Ishikawa (cell line): ENCODE results near the gene CRAMP1.

Experiments used
- CEBPB ChIP-seq: IDR thresholded peaks from 2 replicates; pipeline ENCODE4 v1.6.1; 2012
- CREB1 ChIP-seq: IDR thresholded peaks from 2 replicates; pipeline ENCODE4 v1.6.1; 2012; ENCODE audit warnings: low read depth
- EGR1 ChIP-seq: IDR thresholded peaks from 2 replicates; pipeline ENCODE4 v1.6.1; 2012
- EP300 ChIP-seq: IDR thresholded peaks from 2 replicates; pipeline ENCODE4 v1.6.1; 2012; ENCODE audit warnings: borderline replicate concordance
- FOXM1 ChIP-seq: IDR thresholded peaks from 2 replicates; pipeline ENCODE4 v1.6.1; 2012; ENCODE audit warnings: low read depth, borderline replicate concordance
- NFIC ChIP-seq: IDR thresholded peaks from 2 replicates; pipeline ENCODE4 v1.6.1; 2012
- RAD21 ChIP-seq: IDR thresholded peaks from 2 replicates; pipeline ENCODE4 v1.6.1; 2012; ENCODE audit warnings: low read depth
- TAF1 ChIP-seq: IDR thresholded peaks from 2 replicates; pipeline ENCODE4 v1.6.1; 2012; ENCODE audit warnings: low read depth, mild to moderate bottlenecking
- TCF12 ChIP-seq: IDR thresholded peaks from 2 replicates; pipeline ENCODE4 v1.6.1; 2012; ENCODE audit warnings: low read depth
- TEAD4 ChIP-seq: IDR thresholded peaks from 2 replicates; pipeline ENCODE4 v1.6.1; 2012
- YY1 ChIP-seq: IDR thresholded peaks from 2 replicates; pipeline ENCODE4 v1.6.1; 2012; ENCODE audit warnings: low read depth
- ZBTB7A ChIP-seq: IDR thresholded peaks from 2 replicates; pipeline ENCODE4 v1.6.1; 2012; ENCODE audit warnings: low read depth
- TF ChIP-seq, protein P1 (sequence below): IDR thresholded peaks from 2 replicates; pipeline ENCODE4 v1.6.1; 2012
- TF ChIP-seq, protein P2 (sequence below): IDR thresholded peaks from 2 replicates; pipeline ENCODE4 v1.6.1; 2012; ENCODE audit warnings: low read depth, mild to moderate bottlenecking
- TF ChIP-seq, protein P3 (sequence below): IDR thresholded peaks from 2 replicates; pipeline ENCODE4 v1.6.1; 2012

The CRAMP1 gene

GRCh38 chr16:1706386-1707192, 94.4 kb downstream of the CRAMP1 start:
- TF ChIP-seq EGR1 (no peak), ZBTB7A (peak; percentile 40; the same call in 1 of the 2 replicates), TAF1 (no peak), YY1 (no peak), CEBPB (no peak), TEAD4 (no peak), FOXM1 (no peak)
- TF ChIP-seq, protein P1, sequence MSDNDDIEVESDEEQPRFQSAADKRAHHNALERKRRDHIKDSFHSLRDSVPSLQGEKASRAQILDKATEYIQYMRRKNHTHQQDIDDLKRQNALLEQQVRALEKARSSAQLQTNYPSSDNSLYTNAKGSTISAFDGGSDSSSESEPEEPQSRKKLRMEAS = peak; percentile 88
- TF ChIP-seq, protein P2, sequence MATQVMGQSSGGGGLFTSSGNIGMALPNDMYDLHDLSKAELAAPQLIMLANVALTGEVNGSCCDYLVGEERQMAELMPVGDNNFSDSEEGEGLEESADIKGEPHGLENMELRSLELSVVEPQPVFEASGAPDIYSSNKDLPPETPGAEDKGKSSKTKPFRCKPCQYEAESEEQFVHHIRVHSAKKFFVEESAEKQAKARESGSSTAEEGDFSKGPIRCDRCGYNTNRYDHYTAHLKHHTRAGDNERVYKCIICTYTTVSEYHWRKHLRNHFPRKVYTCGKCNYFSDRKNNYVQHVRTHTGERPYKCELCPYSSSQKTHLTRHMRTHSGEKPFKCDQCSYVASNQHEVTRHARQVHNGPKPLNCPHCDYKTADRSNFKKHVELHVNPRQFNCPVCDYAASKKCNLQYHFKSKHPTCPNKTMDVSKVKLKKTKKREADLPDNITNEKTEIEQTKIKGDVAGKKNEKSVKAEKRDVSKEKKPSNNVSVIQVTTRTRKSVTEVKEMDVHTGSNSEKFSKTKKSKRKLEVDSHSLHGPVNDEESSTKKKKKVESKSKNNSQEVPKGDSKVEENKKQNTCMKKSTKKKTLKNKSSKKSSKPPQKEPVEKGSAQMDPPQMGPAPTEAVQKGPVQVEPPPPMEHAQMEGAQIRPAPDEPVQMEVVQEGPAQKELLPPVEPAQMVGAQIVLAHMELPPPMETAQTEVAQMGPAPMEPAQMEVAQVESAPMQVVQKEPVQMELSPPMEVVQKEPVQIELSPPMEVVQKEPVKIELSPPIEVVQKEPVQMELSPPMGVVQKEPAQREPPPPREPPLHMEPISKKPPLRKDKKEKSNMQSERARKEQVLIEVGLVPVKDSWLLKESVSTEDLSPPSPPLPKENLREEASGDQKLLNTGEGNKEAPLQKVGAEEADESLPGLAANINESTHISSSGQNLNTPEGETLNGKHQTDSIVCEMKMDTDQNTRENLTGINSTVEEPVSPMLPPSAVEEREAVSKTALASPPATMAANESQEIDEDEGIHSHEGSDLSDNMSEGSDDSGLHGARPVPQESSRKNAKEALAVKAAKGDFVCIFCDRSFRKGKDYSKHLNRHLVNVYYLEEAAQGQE = no peak
- TF ChIP-seq, protein P3, sequence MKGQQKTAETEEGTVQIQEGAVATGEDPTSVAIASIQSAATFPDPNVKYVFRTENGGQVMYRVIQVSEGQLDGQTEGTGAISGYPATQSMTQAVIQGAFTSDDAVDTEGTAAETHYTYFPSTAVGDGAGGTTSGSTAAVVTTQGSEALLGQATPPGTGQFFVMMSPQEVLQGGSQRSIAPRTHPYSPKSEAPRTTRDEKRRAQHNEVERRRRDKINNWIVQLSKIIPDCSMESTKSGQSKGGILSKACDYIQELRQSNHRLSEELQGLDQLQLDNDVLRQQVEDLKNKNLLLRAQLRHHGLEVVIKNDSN = 0 out of 2 replicates have a peak, but pooled peaks have one; percentile 3

DNA sequence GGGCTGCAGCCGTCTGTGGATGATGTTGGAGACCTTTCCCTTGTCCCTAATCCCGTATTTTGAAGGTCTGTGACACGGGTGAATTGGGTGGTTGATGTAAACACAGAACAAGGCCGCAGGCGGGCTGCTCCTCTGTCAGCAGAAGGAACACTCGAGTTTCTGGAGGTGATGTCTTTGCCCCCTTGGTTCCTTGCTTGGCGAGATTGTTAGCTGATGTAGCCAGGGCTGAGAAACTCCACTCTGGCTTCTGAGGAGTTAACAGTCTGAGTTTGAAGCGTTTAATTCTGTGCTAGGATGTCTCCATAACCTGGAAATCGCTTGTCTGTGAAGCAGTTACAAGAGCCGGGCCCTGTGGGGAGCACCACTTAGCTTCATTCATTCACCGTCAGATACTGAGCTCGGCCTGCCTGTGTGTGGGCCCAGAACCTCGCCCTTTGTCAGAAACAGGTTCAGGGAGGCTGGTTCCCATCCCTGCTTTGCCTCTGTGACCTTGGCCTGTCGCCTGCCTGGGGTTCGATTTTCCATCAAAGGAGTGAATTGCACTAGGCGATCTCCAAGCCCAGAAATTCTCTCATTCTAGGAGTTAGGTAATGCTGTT, 95.1 kb downstream of the CRAMP1 start:
- TF ChIP-seq, protein P3 = no peak

- TF ChIP-seq ZBTB7A (no peak), NFIC (no peak), FOXM1 (no peak), EGR1 (no peak), EP300 (no peak), RAD21 (no peak), YY1 (no peak), CEBPB (no peak), CREB1 (no peak), TAF1 (no peak), TCF12 (no peak), TEAD4 (no peak)
- TF ChIP-seq, protein P1 = no peak
- TF ChIP-seq, protein P3 = no peak
- TF ChIP-seq, protein P2 = no peak
Measured at GRCh38 chr16:1708083-1708767, 96.1 kb downstream of the CRAMP1 start.

DNA sequence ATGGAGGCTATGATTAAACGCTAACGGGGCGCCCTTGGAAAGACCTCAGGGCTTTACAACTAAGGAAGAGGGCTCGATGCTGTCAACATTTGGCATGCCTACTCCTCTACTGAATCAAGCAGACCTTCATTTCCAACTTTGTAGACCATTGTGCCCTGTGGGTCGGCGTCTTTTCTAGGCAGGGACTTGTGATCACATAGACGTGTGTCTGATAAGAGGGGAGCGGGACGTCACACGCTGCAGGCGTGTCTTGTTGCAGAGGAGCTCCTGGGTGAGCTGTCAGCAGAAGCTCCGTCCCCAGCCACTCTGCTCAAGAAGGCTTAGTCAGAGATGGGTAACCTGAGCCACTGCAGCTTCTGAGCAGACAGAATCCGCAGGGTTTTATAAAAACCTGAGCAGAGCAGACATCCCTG, 96.6 kb downstream of the CRAMP1 start:
- TF ChIP-seq EP300 (no peak), FOXM1 (no peak), TAF1 (no peak), CREB1 (no peak), TEAD4 (no peak), RAD21 (no peak), ZBTB7A (no peak)
- TF ChIP-seq, protein P3 = no peak

DNA sequence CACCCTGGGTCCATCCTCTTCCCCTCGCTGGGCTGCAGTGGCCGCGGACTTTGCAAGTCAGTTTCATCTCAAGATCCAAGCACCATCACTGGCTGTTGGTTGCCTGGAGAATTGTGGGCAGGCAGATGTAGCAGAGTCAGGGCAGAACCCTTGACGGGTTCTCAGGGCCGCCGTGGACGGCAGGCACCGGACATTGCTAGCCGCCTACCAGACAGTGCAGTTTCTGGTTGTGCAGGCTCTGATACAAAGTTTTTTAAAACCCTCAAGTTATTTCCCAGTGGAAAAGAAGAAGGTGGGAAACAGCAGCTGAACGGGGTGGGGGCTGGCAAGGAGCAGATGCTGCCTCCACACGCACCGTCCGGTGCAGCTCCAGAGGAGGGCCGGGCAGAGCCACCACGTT, 97.2 kb downstream of the CRAMP1 start:
- TF ChIP-seq TCF12 = no peak
- no peak for TF ChIP-seq EP300
- no peak for TF ChIP-seq EGR1
- TF ChIP-seq FOXM1 = no peak
- TF ChIP-seq ZBTB7A = no peak
- TF ChIP-seq RAD21 = no peak
- no peak for TF ChIP-seq TAF1
- no peak for TF ChIP-seq CREB1
- TF ChIP-seq, protein P2 = no peak
- no peak for TF ChIP-seq YY1
- TF ChIP-seq, protein P3 = no peak
- no peak for TF ChIP-seq TEAD4
- no peak for TF ChIP-seq NFIC
- no peak for TF ChIP-seq CEBPB
- TF ChIP-seq, protein P1 = no peak
